OCI-LY7 (cell line): ENCODE results near the gene HSPB7. TPM values are rescaled to one million over a fixed set of nuclear protein-coding genes. Genes with fewer than 3 reads are reported as not detected.
"Not testable (repeated sequence)": the region's sequence is repeated elsewhere in the genome, so short reads cannot be mapped to it uniquely, and the experiment has no call there.

Experiments
- BruUV-seq: library from RNA; stranded (reverse); fragments of 400-500 nt; replicated peaks from 2 replicates; lab custom pipeline; 2021; lab: Mats Ljungman, UMichigan
- CTCF ChIA-PET: fragments of 300-600 bp; sonication (Branson Sonifier 250); formaldehyde crosslinking; loops from one replicate; lab custom pipeline; 2022; ENCODE audit warnings: antibody characterized with exemption; ENCODE audit not compliant: unreplicated experiment; lab: Charles Lee
- POLR2A ChIA-PET: fragments of 300-600 bp; sonication (Branson Sonifier 250); formaldehyde crosslinking; loops from one replicate; lab custom pipeline; 2022; ENCODE audit warnings: antibody characterized with exemption; lab: Charles Lee
- DNase-seq: peaks from one replicate; pipeline ENCODE4 v3.0.0-alpha.2; 2015; ENCODE audit warnings: low spot score
- H2AFZ ChIP-seq: fragments of 200-600 bp; sonication (generic), shearing (Covaris generic); 2 replicates; pipeline ENCODE4 v1.6.1; 2014; ENCODE audit warnings: mild to moderate bottlenecking, antibody characterized with exemption, low read length, moderate library complexity
- H3K27ac ChIP-seq: fragments of 200-600 bp; sonication (generic); 2 replicates; pipeline ENCODE4 v1.5.1; 2014; ENCODE audit warnings: mixed run types, low read depth, mild to moderate bottlenecking, moderate library complexity, low read length, inconsistent platforms; ENCODE audit not compliant: poor library complexity, severe bottlenecking
- H3K36me3 ChIP-seq: fragments of 200-600 bp; sonication (generic); 2 replicates; pipeline ENCODE4 v1.6.1; 2014; ENCODE audit warnings: mild to moderate bottlenecking, antibody characterized with exemption, low read length, moderate library complexity, mixed read lengths; ENCODE audit not compliant: insufficient read depth
- H3K4me1 ChIP-seq: fragments of 200-600 bp; sonication (generic); 2 replicates; pipeline ENCODE4 v1.5.1; 2014; ENCODE audit warnings: mild to moderate bottlenecking, low read length; ENCODE audit not compliant: insufficient read depth, poor library complexity, severe bottlenecking
- H3K4me2 ChIP-seq: fragments of 200-600 bp; sonication (generic); 2 replicates; pipeline ENCODE4 v1.6.1; 2014; ENCODE audit warnings: mild to moderate bottlenecking, low read length
- H3K4me3 ChIP-seq: fragments of 200-600 bp; sonication (generic); 2 replicates; pipeline ENCODE4 v1.5.1; 2014; ENCODE audit warnings: mild to moderate bottlenecking, low read depth, low read length; ENCODE audit not compliant: poor library complexity, severe bottlenecking
- H3K79me2 ChIP-seq: fragments of 200-600 bp; sonication (generic); 2 replicates; pipeline ENCODE4 v1.6.1; 2016; ENCODE audit warnings: low read depth, mild to moderate bottlenecking, low read length, moderate library complexity, mixed read lengths; ENCODE audit not compliant: insufficient read depth
- H3K9me2 ChIP-seq: fragments of 200-600 bp; sonication (generic); 2 replicates; pipeline ENCODE4 v1.6.1; 2016; ENCODE audit warnings: mild to moderate bottlenecking, low read length, mixed read lengths; ENCODE audit not compliant: insufficient read depth
- H3K9me3 ChIP-seq: fragments of 200-600 bp; sonication (generic); 2 replicates; pipeline ENCODE4 v1.6.1; 2014; ENCODE audit warnings: mild to moderate bottlenecking, mixed run types, low read length, mixed read lengths
- H4K20me1 ChIP-seq: fragments of 200-600 bp; sonication (generic); 2 replicates; pipeline ENCODE4 v1.6.1; 2014; ENCODE audit warnings: mild to moderate bottlenecking, antibody characterized with exemption, low read length, moderate library complexity, mixed read lengths; ENCODE audit not compliant: insufficient read depth
- CTCF ChIP-seq: fragments of 200-600 bp; sonication (generic); conservative IDR thresholded peaks from 2 replicates; pipeline ENCODE4 v1.5.1; 2014; ENCODE audit warnings: mild to moderate bottlenecking, antibody characterized with exemption, low read length, moderate library complexity, mixed read lengths
- EZH2phosphoT487 ChIP-seq: fragments of 200-600 bp; sonication (generic); IDR thresholded peaks from 2 replicates; pipeline ENCODE4 v1.6.1; 2018; ENCODE audit warnings: low read depth, borderline replicate concordance, mild to moderate bottlenecking, mixed run types, antibody characterized with exemption, low read length, moderate library complexity, mixed read lengths
- intact Hi-C: fragments of 100-400 bp; cut with micrococcal nuclease; formaldehyde crosslinking; loops from one replicate; pipeline ENCODE4 v1.10.0; 2022; ENCODE audit not compliant: unreplicated experiment
- total RNA-seq, 2 experiments: library from RNA; depleted of rRNA in 1 of 2; stranded (reverse); fragments of >200 nt in 1 of 2; shearing (Covaris generic) in 1 of 2; gene quantifications; 2 replicates each; pipeline ENCODE4 v1.2.3, GENCODE V29; 2014 to 2022

Gene HSPB7
- total RNA-seq, 2 experiments from 2014 or later = not detected

DNA sequence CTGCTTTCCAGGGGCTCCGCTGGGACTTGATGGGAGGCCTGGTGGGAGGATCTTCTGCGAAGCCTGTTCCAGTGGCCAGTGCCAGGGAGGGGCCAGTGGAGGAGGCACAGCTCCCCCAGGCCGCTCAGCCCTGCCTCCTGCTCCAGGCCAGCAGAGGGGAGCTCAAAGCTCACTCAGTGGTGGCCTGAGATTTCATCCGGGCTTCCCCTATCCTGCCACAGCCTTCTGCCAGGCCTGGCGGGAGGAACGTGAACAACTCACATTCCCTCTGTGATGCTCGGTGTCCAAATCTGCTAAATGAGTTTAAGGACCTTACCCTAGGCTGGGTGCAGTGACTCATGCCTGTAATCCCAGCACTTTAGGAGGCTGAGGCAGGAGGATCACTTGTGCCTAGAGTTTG lies 29.0 kb upstream of the HSPB7 start:
- Histone ChIP-seq H3K4me2 (no peak overlapping the region), H3K79me2 (no peaks in the 10 kb centered on the region), H3K4me3 (no peak overlapping the region), H3K36me3 (no peaks in the 10 kb centered on the region), H3K9me2 (no peaks in the 10 kb centered on the region), H2AFZ (no peak overlapping the region), H4K20me1 (no peaks in the 10 kb centered on the region), H3K27ac (no peak overlapping the region), H3K9me3 (no peaks in the 10 kb centered on the region), H3K4me1 (peaks cover 6% of the 10 kb centered on the region)
- POLR2A ChIA-PET = interaction anchor here (0.6 kb wide), 1 partner anchor 578 kb away, joined by 5 read pairs; no protein-coding TSS in a partner anchor
- no TSS peak for BruUV-seq
- intact Hi-C loops = no loop called here
- DNase-seq = no peak
- TF ChIP-seq EZH2phosphoT487 (no peak), CTCF (no peak)
- CTCF ChIA-PET = interaction anchor here (0.5 kb wide), 1 partner anchor 8 kb away, joined by 8 read pairs; no protein-coding TSS in a partner anchor

DNA sequence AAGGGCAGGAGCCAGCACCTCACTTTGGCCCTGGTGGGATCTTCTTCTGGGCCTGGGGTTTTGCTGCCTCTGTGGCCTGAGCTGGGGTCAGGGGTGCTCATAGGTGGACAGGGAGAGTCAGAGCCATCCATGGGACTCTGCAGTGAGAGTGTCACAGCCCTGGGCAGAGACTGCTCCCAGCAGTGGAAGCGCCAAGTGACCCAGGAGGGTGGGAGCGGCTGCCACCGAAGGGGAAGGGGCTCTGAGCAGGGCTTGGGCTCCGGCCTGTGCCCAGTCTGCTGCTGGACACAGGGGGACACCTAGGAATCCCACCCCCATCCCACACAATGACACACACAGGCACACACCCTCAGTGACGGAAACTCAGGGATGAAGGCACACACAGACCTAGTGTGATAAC lies 26.1 kb upstream of the HSPB7 start:
- POLR2A ChIA-PET = no interaction called here
- Histone ChIP-seq H2AFZ (no peak overlapping the region), H3K9me2 (no peaks in the 10 kb centered on the region), H4K20me1 (no peaks in the 10 kb centered on the region), H3K27ac (no peak overlapping the region), H3K36me3 (no peaks in the 10 kb centered on the region), H3K4me3 (no peak overlapping the region), H3K4me1 (peaks cover 6% of the 10 kb centered on the region), H3K9me3 (no peaks in the 10 kb centered on the region), H3K4me2 (no peak overlapping the region), H3K79me2 (no peaks in the 10 kb centered on the region)
- BruUV-seq = no TSS peak
- TF ChIP-seq CTCF (no peak), EZH2phosphoT487 (no peak)
- CTCF ChIA-PET = no interaction called here
- intact Hi-C loops = loop anchor here (2.0 kb wide), 1 partner anchor 23 kb away; no protein-coding TSS in a partner anchor
- no peak for DNase-seq

GRCh38 chr1:16043521-16043920 lies 25.7 kb upstream of the HSPB7 start, which contains the start of gene CLCNKB:
TSS of gene CLCNKB (plus strand) at chr1:16043782. CDS start at chr1:16044493, 711 bp downstream.
- Histone ChIP-seq H3K4me3 (no peak within 1 kb of the TSS), H3K9me2 (no peaks in the 10 kb centered on the region)
- BruUV-seq = no TSS peak

DNA sequence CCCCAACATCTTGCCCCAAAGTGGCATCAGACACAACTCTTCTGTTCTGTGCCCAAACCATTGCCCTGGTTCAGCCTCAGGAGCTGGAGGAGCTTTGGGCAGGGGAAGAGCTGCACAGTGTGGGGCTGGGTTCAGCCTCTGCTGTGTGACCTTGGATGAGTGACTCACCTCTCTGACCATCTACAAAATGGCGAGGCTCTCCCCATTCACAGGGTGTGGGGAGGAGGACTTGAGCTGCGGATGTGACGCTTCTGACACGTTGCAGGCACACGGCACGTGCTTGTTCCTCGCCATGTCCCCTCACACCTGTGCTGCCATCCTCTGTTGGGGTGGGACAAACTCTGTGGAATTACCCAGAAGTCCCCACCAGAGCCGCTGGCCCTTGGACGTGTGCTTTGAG lies 24.8 kb upstream of the HSPB7 start:
- H3K4me1 ChIP-seq, H3K4me3 ChIP-seq, BruUV-seq, H4K20me1 ChIP-seq, CTCF ChIA-PET, H3K9me3 ChIP-seq, H3K9me2 ChIP-seq, H3K4me2 ChIP-seq, DNase-seq, H3K36me3 ChIP-seq, H3K79me2 ChIP-seq, POLR2A ChIA-PET, H3K27ac ChIP-seq, H2AFZ ChIP-seq: not testable (repeated sequence)
- intact Hi-C loops = loop anchor here (2.0 kb wide), 1 partner anchor 22 kb away; no protein-coding TSS in a partner anchor

More at GRCh38 chr1:16043521-16043920, 25.7 kb upstream of the HSPB7 start, which contains the start of gene CLCNKB:
- H2AFZ ChIP-seq = no peak within 1 kb of the TSS
- H3K4me2 ChIP-seq = no peak within 1 kb of the TSS
- ChIA-PET POLR2A (no interaction called here), CTCF (interaction anchor here (0.6 kb wide), 1 partner anchor 27 kb away, joined by 5 read pairs; no protein-coding TSS in a partner anchor)
- no peak for TF ChIP-seq CTCF
- no peaks in the 10 kb centered on the region for H3K9me3 ChIP-seq
- no peak for DNase-seq
- H4K20me1 ChIP-seq = no peaks in the 10 kb centered on the region
- intact Hi-C loops = loop anchor here (2.0 kb wide), 1 partner anchor 23 kb away; no protein-coding TSS in a partner anchor
- H3K36me3 ChIP-seq = no peaks in the 10 kb centered on the region
- H3K27ac ChIP-seq = no peak within 1 kb of the TSS
- no peaks in the 10 kb centered on the region for H3K79me2 ChIP-seq
- H3K4me1 ChIP-seq = peaks cover 1% of the 10 kb centered on the region
